ENCODE results near the gene ANXA9. TPM values are rescaled to one million over a fixed set of nuclear protein-coding genes. Genes with fewer than 3 reads are reported as not detected.

The ANXA9 gene
- total and polyA plus RNA-seq, 2 donors from 2014 or later = 3.3 to 38.5 TPM

DNA sequence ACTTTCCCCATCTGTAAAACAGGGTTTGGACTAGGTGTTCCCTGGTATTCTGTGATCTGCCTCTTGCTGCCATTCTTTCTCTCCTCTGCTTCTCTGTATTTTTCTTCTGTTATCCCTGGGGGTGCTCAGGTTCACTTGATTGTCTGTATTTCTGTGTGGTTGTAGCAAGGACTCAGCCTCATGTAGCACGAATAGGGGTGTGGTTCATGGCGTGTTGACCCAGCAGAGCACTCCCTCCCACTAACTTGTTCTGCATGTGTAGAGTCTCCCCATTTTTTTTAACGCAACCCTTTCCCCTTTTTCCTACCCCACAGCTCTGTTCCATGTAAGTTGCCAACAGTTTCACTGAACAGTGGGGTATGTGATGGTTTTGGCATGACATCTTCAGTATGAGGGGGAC, 53.1 kb downstream of the ANXA9 start:
- Histone ChIP-seq H3K36me3 (ENCODE audit: control insufficient read depth in 2 of 3, insufficient read depth in 3 of 3, low read length in 3 of 3) (peaks cover 4 to 23% (median 17%) of the 10 kb centered on the region in 3 donors), H3K4me3 (ENCODE audit: low read length in 3 of 3) (no peak overlapping the region), H3K27me3 (ENCODE audit: control insufficient read depth, insufficient read depth, low read length) (no peaks in the 10 kb centered on the region), H3K4me1 (ENCODE audit: control insufficient read depth in 2 of 3, insufficient read depth in 2 of 3, low read depth in 1 of 3, low read length in 3 of 3) (no peaks in the 10 kb centered on the region), H3K9ac (ENCODE audit: low read length in 3 of 3) (no peak overlapping the region), H3K9me3 (ENCODE audit: control insufficient read depth in 2 of 3, insufficient read depth in 1 of 3, low read length in 3 of 3) (no peaks in the 10 kb centered on the region), H3K27ac (ENCODE audit: low read depth in 2 of 2, low read length in 2 of 2) (no peak overlapping the region)
- no peak for DNase-seq
- intact Hi-C loops (cut with DNase I) = no loop called here
- TF ChIP-seq, protein P1, sequence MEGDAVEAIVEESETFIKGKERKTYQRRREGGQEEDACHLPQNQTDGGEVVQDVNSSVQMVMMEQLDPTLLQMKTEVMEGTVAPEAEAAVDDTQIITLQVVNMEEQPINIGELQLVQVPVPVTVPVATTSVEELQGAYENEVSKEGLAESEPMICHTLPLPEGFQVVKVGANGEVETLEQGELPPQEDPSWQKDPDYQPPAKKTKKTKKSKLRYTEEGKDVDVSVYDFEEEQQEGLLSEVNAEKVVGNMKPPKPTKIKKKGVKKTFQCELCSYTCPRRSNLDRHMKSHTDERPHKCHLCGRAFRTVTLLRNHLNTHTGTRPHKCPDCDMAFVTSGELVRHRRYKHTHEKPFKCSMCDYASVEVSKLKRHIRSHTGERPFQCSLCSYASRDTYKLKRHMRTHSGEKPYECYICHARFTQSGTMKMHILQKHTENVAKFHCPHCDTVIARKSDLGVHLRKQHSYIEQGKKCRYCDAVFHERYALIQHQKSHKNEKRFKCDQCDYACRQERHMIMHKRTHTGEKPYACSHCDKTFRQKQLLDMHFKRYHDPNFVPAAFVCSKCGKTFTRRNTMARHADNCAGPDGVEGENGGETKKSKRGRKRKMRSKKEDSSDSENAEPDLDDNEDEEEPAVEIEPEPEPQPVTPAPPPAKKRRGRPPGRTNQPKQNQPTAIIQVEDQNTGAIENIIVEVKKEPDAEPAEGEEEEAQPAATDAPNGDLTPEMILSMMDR (IDR thresholded peaks at IDR 0.05; ENCODE audit: borderline replicate concordance, extremely low read depth, insufficient read depth) = no peak
- no peak for FAIRE-seq

DNA sequence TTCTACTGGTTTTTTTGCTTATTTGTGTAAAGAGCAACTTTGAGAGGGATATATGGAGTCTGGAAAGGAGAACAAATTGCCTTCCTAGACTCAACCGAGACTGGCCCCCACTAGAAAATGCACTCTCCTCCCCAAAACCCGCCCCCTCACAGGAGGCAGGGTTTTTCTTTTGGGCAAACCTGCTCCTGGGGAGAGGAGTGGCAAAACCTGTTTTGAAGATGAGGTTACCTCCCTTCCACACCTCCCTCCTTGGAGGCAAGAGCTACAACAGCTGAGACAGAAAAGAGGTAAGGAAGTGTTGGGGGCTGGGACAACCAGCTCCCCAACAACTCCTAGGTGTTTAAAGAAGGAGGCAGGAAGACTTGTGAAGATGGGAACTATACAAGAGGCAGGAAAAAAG, 54.3 kb downstream of the ANXA9 start, which contains the start of gene BNIPL:
Gene BNIPL, plus strand, starts transcription at position 231 of the 400 bp plus-strand sequence. Its CDS starts 140 bp downstream, at position 371.
- no peaks in the 10 kb centered on the region for H3K27me3 ChIP-seq (ENCODE audit: control insufficient read depth, insufficient read depth, low read length)
- intact Hi-C loops (cut with DNase I) = no loop called here
- no peak within 1 kb of the TSS for H3K4me3 ChIP-seq (ENCODE audit: low read length in 3 of 3)
- no peaks in the 10 kb centered on the region for H3K4me1 ChIP-seq (ENCODE audit: control insufficient read depth in 2 of 3, insufficient read depth in 2 of 3, low read depth in 1 of 3, low read length in 3 of 3)
- no peak within 1 kb of the TSS for H3K9ac ChIP-seq (ENCODE audit: low read length in 3 of 3)
- no peak for DNase-seq
- H3K9me3 ChIP-seq (ENCODE audit: control insufficient read depth in 2 of 3, insufficient read depth in 1 of 3, low read length in 3 of 3) = no peaks in the 10 kb centered on the region
- H3K36me3 ChIP-seq (ENCODE audit: control insufficient read depth in 2 of 3, insufficient read depth in 3 of 3, low read length in 3 of 3) = peaks cover 2 to 14% (median 14%) of the 10 kb centered on the region in 3 donors
- TF ChIP-seq, protein P1 (IDR thresholded peaks at IDR 0.05; ENCODE audit: borderline replicate concordance, extremely low read depth, insufficient read depth) = no peak
- no peak for FAIRE-seq
- no peak within 1 kb of the TSS for H3K27ac ChIP-seq (ENCODE audit: low read depth in 2 of 2, low read length in 2 of 2)

DNA sequence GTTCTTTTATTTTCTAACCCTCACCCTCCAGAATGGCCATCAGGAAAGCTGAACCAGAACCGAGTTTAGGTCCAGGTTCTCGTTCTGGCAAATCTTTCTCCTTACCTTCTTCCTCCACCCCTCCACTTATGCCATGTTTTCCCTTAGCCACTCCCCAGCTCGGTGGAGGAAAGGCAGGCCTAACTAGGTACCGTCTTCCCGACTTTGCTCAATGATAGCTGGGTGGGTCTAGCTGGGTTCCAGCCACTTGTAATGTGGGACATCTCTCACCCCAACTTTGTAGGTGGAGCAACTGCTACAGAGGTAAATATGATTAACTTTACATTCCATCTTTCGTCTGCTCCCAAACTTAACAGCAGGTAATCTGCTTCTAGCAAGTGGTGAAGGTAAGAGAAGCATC, 54.9 kb downstream of the ANXA9 start:
- H3K9ac ChIP-seq (ENCODE audit: low read length in 3 of 3) = no peak overlapping the region
- no peaks in the 10 kb centered on the region for H3K27me3 ChIP-seq (ENCODE audit: control insufficient read depth, insufficient read depth, low read length)
- H3K4me1 ChIP-seq (ENCODE audit: control insufficient read depth in 2 of 3, insufficient read depth in 2 of 3, low read depth in 1 of 3, low read length in 3 of 3) = no peaks in the 10 kb centered on the region
- no peak overlapping the region for H3K27ac ChIP-seq (ENCODE audit: low read depth in 2 of 2, low read length in 2 of 2)
- intact Hi-C loops (cut with DNase I) = no loop called here
- no peak overlapping the region for H3K4me3 ChIP-seq (ENCODE audit: low read length in 3 of 3)
- no peaks in the 10 kb centered on the region for H3K9me3 ChIP-seq (ENCODE audit: control insufficient read depth in 2 of 3, insufficient read depth in 1 of 3, low read length in 3 of 3)
- FAIRE-seq = no peak
- H3K36me3 ChIP-seq (ENCODE audit: control insufficient read depth in 2 of 3, insufficient read depth in 3 of 3, low read length in 3 of 3) = peaks cover 0 to 14% (median 14%) of the 10 kb centered on the region in 3 donors
- no peak for DNase-seq
- TF ChIP-seq, protein P1 (IDR thresholded peaks at IDR 0.05; ENCODE audit: borderline replicate concordance, extremely low read depth, insufficient read depth) = no peak

DNA sequence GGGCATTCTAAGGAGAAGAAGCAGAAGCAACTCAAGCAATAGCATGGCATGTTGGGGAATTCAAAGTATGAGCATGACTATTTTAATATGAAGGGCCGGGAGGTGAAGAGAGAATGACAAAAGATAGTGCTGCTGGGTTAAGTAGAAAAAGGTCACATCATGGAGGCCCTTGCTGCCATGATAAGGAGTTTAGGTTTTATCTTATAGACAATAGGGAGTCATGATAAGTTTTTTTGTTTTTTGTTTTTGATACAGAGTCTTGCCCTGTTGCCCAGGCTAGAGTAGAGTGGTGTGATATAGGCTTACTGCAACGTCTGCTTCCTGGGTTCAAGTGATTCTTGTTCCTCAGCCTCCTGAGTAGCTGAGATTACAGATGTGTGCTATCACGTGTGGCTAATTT, 57.4 kb downstream of the ANXA9 start:
- intact Hi-C loops (cut with DNase I) = no loop called here
- FAIRE-seq = no peak
- H3K27me3 ChIP-seq (ENCODE audit: control insufficient read depth, insufficient read depth, low read length) = no peaks in the 10 kb centered on the region
- no peak overlapping the region for H3K9ac ChIP-seq (ENCODE audit: low read length in 3 of 3)
- H3K9me3 ChIP-seq (ENCODE audit: control insufficient read depth in 2 of 3, insufficient read depth in 1 of 3, low read length in 3 of 3) = no peaks in the 10 kb centered on the region
- TF ChIP-seq, protein P1 (IDR thresholded peaks at IDR 0.05; ENCODE audit: borderline replicate concordance, extremely low read depth, insufficient read depth) = no peak
- DNase-seq = no peak
- H3K4me3 ChIP-seq (ENCODE audit: low read length in 3 of 3) = no peak overlapping the region
- H3K27ac ChIP-seq (ENCODE audit: low read depth in 2 of 2, low read length in 2 of 2) = no peak overlapping the region
- peaks cover 0 to 8% (median 5%) of the 10 kb centered on the region in 3 donors for H3K36me3 ChIP-seq (ENCODE audit: control insufficient read depth in 2 of 3, insufficient read depth in 3 of 3, low read length in 3 of 3)
- H3K4me1 ChIP-seq (ENCODE audit: control insufficient read depth in 2 of 3, insufficient read depth in 2 of 3, low read depth in 1 of 3, low read length in 3 of 3) = no peaks in the 10 kb centered on the region
